ENCODE measurements around the gene MAGI2. TPM values are rescaled to one million over a fixed set of nuclear protein-coding genes. Genes with fewer than 3 reads are reported as not detected.

MAGI2 gene
- total RNA-seq, 1 donor from 2014 or later = 6.9 TPM

DNA sequence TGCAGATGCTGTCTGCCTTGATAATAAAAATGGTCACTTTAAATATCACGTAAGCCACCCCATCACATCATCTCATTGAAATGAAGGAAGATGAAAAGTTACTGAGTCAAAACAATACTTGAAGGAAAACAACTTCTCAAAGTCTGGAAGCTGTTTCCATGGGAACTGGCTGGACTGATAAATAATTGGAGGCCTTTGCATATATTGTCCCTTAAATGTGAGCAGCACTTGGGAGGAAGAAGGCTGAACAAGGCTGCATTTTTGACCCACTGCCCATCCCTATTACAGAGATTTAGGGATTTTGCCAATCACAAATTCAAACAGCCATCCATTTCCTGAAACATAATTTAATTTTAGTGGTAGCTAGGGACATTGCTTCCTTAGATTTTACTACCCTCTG lies 18.2 kb upstream of the MAGI2 start:
- DNase-seq (ENCODE audit: extremely low spot score in 2 of 2) = no peak
- Histone ChIP-seq H3K27me3 (no peaks in the 10 kb centered on the region), H3K9me3 (no peaks in the 10 kb centered on the region), H3K36me3 (no peaks in the 10 kb centered on the region), H3K27ac (no peak overlapping the region), H3K4me3 (no peak overlapping the region), H3K4me1 (no peaks in the 10 kb centered on the region)
- no peak for TF ChIP-seq POLR2AphosphoS5 (IDR thresholded peaks at IDR 0.05; ENCODE audit: insufficient read depth in 1 of 2, low read depth in 1 of 2)
- no peak for TF ChIP-seq POLR2A (IDR thresholded peaks at IDR 0.05)
- TF ChIP-seq, protein P1, sequence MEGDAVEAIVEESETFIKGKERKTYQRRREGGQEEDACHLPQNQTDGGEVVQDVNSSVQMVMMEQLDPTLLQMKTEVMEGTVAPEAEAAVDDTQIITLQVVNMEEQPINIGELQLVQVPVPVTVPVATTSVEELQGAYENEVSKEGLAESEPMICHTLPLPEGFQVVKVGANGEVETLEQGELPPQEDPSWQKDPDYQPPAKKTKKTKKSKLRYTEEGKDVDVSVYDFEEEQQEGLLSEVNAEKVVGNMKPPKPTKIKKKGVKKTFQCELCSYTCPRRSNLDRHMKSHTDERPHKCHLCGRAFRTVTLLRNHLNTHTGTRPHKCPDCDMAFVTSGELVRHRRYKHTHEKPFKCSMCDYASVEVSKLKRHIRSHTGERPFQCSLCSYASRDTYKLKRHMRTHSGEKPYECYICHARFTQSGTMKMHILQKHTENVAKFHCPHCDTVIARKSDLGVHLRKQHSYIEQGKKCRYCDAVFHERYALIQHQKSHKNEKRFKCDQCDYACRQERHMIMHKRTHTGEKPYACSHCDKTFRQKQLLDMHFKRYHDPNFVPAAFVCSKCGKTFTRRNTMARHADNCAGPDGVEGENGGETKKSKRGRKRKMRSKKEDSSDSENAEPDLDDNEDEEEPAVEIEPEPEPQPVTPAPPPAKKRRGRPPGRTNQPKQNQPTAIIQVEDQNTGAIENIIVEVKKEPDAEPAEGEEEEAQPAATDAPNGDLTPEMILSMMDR (IDR thresholded peaks at IDR 0.05) = no peak
- intact Hi-C loops (cut with DNase I) = no loop called here

DNA sequence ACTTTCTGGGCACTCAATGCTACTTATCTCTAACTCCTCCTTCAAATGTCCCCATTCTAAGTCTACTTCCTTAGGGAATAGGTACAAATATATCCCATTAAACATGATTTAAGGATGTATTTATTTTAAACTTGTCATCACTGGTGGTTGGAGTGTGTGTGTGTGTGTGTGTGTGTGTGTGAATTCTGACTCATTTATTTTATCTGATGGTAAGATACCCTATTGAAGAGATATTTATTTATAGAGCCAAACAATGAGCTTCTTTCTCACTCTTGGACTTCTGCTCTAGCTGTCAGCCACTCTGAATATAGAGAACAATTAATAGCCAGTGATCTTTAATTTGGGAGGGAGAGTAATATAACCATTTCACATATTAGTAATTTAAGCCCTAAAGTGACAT lies 17.8 kb upstream of the MAGI2 start:
- intact Hi-C loops (cut with DNase I) = no loop called here
- no peak overlapping the region for H3K27ac ChIP-seq
- TF ChIP-seq, protein P1 (IDR thresholded peaks at IDR 0.05) = no peak
- TF ChIP-seq POLR2AphosphoS5 (IDR thresholded peaks at IDR 0.05; ENCODE audit: insufficient read depth in 1 of 2, low read depth in 1 of 2) (no peak), POLR2A (IDR thresholded peaks at IDR 0.05) (no peak)
- no peak overlapping the region for H3K4me3 ChIP-seq
- DNase-seq (ENCODE audit: extremely low spot score in 2 of 2) = no peak
- no peaks in the 10 kb centered on the region for H3K36me3 ChIP-seq
- H3K4me1 ChIP-seq = no peaks in the 10 kb centered on the region
- H3K9me3 ChIP-seq = no peaks in the 10 kb centered on the region
- H3K27me3 ChIP-seq = no peaks in the 10 kb centered on the region

DNA sequence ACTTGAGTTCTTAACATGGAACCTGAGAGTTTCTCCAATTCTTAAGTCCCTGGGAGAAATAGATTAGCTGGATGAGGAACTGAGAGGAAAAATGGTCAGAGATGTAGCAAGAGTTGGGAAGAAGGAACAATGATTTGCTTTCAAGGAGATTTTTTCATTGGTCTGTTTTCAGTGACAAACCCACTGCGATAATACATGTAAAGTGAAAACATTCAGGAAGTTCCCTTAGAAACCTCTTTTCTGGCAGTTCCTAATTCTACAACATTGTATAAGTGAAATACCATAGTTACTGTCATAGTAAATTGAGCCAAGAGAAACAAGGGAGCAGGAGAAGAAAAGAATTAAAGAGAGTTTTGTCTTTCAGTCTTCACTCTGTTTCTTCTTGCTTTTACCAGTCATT lies 12.1 kb upstream of the MAGI2 start:
- H3K9me3 ChIP-seq = no peaks in the 10 kb centered on the region
- no peaks in the 10 kb centered on the region for H3K36me3 ChIP-seq
- no peak for TF ChIP-seq POLR2A (IDR thresholded peaks at IDR 0.05)
- TF ChIP-seq POLR2AphosphoS5 (IDR thresholded peaks at IDR 0.05; ENCODE audit: insufficient read depth in 1 of 2, low read depth in 1 of 2) = no peak
- TF ChIP-seq, protein P1 (IDR thresholded peaks at IDR 0.05) = no peak
- no peaks in the 10 kb centered on the region for H3K4me1 ChIP-seq
- no peak for DNase-seq (ENCODE audit: extremely low spot score in 2 of 2)
- intact Hi-C loops (cut with DNase I) = no loop called here
- H3K27ac ChIP-seq = no peak overlapping the region
- H3K4me3 ChIP-seq = no peak overlapping the region
- no peaks in the 10 kb centered on the region for H3K27me3 ChIP-seq

GRCh38 chr7:79464051-79464450 lies 10.6 kb upstream of the MAGI2 start:
- H3K4me1 ChIP-seq = no peaks in the 10 kb centered on the region
- TF ChIP-seq, protein P1 (IDR thresholded peaks at IDR 0.05) = no peak
- TF ChIP-seq POLR2A (IDR thresholded peaks at IDR 0.05) (no peak), POLR2AphosphoS5 (IDR thresholded peaks at IDR 0.05; ENCODE audit: insufficient read depth in 1 of 2, low read depth in 1 of 2) (no peak)
- no peaks in the 10 kb centered on the region for H3K9me3 ChIP-seq
- intact Hi-C loops (cut with DNase I) = no loop called here
- no peak overlapping the region for H3K4me3 ChIP-seq
- H3K36me3 ChIP-seq = no peaks in the 10 kb centered on the region
- H3K27ac ChIP-seq = no peak overlapping the region
- no peak for DNase-seq (ENCODE audit: extremely low spot score in 2 of 2)
- no peaks in the 10 kb centered on the region for H3K27me3 ChIP-seq

GRCh38 chr7:79462390-79462789 lies 8.9 kb upstream of the MAGI2 start:
- H3K4me3 ChIP-seq = no peak overlapping the region
- intact Hi-C loops (cut with DNase I) = no loop called here
- no peak overlapping the region for H3K27ac ChIP-seq
- no peaks in the 10 kb centered on the region for H3K27me3 ChIP-seq
- peaks cover under 1% of the 10 kb centered on the region for H3K4me1 ChIP-seq
- H3K9me3 ChIP-seq = no peaks in the 10 kb centered on the region
- H3K36me3 ChIP-seq = no peaks in the 10 kb centered on the region
- TF ChIP-seq, protein P1 (IDR thresholded peaks at IDR 0.05) = no peak
- TF ChIP-seq POLR2A (IDR thresholded peaks at IDR 0.05) = no peak
- DNase-seq (ENCODE audit: extremely low spot score in 2 of 2) = no peak
